ENCODE data around the gene INPP5K.

Gene INPP5K

DNA sequence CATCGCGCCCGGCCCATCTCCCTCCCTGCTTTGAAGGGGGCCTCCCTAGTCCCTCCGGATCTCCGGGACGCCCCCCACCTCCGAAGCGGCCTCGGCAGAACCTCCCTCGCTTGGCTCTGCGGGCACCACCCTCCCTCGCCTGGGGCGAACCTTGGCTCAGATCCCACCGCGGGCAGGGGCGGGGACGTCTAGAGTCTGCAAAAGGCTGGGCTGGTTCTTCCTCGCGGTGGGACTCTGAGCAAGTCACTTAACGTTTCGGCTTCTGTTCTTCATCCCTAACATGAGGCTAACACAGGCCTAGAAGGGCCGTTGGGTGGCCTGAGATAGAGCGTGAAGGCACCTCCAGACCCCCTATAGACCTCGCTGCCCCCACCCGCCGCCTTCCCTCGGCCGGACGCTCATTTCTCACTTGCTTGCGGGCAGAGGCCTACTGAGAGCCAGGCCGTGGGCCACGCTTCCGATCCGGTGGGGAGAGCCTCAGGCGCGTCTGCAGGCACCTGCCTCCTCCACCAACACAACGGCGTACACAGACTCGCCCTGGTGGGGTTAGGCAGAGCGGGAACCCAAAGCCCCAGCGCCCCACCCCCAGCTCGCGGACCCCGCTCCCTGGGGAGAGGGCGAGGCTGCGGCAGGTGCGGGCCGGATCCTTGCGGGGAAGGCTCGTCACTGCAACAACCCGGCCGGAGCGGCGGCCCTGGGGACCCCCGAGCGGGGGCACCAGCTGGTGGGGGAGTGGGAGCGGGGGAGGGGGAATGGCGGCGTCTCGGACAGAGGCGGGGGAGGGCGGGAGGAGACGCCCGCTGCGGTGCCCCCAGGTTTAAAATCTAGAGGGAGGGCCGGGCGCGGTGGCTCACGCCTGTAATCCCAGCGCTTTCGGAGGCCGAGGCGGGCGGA, 29.4 kb downstream of the INPP5K start:
- peak; percentile 71 for DNase-seq

DNA sequence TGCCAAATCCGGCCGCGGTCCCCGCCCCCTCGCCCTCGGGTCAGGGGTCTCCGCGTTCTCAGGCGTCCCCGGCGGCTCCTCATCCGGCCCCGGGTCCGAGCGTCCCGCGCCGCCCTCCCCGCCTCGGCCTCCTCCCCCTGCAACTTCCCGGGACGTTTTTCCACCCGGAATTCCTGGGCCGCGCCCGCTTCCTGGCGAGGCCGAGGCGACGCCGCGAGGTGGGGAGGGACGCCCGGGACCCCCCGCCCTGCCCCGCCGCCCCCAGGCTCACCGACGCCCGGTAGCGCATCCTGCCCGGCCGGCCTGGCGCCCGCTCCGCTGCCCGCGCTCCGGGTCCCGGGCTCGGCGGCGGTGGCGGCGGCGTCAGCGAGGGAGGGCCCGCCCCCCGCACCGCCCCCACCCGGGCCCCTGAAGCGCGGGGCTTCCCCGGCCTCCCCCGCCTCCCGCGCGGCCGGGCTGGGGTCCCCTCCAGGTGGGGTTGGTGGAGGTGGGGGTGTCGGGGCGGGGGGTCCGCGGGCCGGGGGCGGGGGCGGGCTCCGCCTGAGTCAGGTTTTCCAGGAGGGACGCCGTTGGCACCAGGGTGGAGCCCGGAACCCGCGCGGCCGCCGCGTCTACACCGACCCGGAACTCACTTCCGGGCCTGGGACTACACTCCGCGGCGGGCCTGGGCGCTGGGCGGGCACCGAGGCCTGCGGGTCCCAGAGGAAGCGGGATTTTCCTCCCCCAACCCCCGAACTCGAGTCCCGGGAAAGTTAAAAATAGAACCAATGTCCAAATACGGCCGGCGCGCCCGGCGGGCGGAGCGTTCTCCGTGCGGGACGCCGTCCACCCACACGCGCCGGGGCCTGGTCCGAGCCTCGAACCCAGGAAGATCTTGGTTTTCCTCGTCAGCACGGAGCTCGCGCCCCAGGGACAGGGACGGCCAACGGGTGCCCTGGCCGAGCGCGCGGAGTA, 30.7 kb downstream of the INPP5K start:
- DNase-seq = peak; percentile 74

DNA sequence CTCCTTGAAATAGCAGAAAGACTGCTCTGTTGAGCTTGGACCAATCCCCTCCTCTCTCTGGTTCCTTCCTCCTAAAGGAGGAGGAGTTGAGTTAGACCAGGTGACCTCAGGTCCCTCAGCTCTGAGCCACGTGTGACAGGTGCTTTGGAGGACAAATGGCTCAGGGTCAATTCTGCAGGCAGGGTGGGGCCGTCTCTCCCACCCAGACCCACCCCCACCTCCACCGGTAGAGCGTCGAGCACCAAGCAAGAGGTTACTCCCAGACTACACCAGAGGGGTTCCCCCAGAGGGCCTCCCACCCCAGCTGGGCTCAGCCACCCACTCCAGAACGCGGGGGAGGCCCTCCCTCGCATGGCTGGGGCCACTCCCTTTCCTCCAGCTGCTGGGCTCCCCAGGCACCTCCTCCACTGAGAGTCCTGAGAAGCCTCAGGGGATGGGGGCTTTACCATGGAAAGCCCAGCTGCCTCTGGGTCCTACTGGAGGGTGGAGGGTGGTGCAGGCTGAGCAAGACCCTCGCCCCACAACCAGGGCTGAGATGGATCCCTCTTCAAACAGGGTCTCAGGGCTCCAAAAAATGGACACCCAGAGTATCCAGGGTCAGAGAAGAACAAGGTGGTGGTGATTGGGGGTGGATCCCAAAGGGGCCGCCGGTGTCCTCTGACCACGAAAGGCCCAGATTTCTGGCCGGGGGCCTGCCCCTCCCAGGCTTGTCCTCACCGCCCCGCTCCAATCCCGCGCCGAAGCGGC, 31.6 kb downstream of the INPP5K start:
- peak; percentile 73 for DNase-seq

DNA sequence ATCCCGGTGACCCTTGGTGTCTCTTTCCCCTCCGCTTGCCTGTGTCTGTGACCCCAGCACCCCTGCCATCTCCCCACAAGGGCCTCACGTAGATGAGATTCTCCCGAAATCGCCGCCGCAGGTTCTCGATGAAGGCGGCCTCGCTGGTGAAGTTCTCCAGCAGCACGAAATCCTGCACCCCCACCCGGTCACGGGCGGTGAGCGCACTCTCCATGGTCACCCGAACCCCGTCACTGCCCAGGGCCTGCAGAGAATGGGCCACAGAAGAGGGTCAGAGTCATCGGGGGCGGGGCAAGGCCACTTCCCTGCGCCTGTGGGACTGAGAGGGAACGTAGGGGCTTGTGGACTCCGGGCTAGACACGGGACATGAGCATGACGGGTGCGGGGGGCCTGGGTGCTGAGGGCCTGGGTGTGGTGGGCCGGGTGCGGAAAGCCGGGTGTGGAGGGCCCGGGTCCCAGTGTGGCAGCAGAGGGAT, 32.3 kb downstream of the INPP5K start:
- DNase-seq = no peak

DNA sequence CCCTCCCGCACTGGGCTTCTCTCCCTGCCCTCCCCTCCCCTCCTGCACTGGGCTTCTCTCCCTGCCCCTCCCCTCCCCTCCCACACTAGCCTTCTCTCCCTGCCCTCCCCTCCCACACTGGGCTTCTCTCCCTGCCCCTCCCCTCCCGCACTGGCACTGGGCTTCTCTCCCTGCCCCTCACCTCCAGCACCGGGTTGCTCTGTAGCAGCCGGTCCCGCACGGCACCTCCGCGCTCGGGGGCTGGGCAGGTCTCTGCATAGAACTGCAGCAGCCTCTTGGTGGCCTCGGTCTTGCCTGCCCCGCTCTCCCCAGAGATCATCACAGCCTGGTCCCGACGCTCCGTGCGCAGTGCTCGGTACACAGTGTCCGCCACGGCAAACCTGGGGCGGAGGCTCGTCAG, 33.7 kb downstream of the INPP5K start:
- no peak for DNase-seq

DNA sequence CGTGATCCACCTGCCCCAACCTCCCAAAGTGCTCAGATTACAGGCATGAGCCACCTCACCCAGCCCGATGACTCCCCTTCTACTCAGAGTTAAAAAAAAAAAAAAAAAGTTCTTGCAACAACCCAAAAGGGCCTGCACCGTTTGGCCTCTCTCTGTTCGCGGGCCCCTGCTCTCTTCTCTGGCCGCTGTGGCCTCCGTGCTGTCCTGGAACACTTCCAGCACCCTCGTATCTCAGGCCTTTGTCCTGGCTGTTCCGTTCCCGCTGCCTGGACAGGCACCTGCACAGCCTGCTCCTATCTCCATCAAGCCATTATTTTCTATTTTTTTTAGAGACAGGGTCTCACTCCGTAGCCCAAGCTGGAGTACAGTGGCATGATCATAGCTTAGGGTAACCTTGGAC, 34.7 kb downstream of the INPP5K start:
- DNase-seq = no peak

DNA sequence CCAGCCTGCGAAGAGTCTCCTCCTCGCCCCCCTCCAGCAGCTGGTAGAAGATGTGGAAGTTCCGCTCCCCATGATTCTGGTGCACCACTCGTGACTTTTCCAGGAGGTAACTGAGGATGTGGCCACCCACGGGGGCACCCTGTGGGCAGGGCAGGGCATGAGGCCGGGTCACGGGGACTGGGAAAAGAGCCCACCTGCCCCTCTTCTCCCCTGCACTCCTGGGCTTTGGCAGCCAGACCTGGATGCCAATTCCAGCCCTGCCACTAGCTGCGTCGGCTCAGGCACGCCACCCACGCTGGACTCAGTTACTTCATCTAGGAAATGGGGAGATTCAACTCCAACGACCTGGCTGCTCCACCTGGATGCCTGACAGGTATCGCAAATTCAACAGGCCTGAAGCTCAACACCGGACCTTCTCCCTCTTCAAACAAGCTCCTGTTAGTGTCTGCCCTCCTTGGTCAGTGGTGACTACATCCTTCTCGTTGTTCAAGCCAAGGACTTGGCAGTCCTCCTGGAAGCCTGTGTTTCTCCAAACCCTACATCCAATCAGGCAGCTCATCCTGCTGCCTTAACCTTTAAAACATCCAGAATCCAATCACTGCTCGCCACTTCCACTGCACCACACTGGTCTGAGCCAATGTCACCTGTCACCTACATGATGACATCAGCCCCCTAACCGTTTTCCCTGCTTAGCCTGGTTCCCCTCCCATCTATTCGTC, 35.5 kb downstream of the INPP5K start:
- DNase-seq = no peak

DNA sequence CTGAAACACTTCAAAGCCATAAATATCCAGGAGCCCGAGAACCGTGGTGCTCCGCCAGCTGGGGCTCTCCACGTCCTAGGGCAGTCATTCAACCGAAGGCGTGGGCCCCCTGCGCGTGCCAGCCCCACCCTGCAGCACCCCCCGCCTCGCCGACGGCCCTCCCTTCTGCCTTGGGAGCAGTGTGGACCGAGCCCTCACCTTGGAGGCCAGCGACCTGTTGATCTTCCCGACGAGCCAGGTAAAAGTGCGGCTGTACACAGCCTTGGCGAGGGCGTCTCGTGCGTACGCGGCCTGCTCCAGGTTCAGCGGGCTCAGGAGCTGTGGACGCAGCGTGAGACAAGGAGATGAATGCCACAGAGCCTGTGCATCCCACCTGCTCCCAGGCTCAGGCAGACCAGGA, 38.0 kb downstream of the INPP5K start:
- DNase-seq = no peak

DNA sequence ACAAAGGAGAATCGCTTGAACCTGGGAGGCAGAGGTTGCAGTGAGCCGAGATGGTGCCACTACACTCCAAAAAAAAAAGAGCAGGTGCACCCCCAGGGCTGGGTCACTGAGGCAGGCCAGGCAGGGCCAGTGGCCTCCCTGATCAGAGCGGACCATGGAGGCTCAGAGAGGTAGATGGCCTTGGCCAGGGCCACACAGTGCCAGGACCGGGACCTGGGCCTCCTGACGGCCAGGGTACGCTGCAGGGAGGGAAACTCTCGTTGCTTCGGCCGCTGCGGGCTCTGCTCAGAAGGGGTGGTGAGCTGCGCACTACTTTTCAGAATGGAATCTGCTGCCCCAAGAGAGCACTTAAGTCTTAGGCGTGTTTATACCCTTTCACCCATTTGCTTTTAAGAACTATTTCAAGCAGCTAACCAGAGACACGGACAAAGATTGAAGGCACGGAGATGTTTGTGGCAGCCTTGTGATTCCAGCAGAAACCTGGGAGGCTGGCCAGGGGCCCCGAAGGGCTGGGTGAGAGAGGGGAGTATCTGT, 41.0 kb downstream of the INPP5K start:
- no peak for DNase-seq

DNA sequence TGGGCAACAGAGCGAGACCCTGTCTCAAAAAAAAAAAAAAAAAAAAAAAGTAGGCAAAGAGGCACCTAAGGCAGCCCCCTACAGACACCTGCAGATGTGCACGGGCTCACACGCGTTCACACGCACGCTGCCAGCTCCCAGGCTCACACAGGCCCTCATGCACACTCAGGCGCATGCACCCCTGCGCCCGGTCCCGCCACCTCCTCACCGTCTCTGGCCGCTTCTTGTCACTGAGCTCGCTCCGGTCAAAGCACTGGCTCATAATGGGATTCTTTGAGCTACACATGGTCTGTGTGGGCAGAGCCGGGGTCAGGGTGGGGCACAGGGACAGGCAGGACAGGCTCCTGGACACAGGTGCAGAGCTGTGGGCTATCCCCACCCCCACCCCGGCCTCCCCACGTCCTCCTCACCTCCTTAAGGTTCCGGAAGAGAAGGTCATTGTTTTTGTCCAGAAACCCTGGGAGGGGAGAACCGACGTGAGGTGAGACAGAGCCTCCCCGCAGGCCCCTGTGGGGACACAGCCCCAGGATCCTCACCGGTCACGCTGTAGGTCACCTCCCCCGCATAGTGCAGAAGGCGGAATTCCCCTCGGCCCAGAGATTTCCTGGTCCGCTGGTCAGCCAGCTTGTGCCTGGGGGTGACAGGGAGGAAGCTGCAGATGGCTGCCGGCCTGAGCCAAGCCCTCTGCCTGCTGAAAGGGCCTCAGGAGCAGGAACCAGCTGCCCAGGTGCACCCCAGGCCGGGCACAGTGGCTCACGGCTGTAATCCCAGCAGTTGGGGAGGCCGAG, 41.8 kb downstream of the INPP5K start:
- DNase-seq = no peak

DNA sequence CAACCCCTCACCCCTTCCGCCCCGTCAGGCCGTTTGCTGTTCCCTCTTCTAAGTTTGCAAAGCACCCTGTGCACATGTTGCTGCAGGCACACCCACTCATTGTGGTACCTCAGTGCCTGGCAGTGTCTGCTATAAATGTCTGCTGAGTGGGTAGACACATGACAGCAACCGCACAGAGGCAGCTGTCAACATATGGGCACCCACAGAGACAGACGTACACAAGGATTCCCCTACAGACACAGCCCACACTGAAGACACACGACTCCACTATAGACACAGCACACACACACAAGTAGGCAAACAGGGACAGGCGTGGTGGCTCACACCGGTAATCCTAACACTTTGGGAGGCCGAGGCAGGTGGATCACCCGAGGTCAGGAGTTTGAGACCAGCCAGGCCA, 42.6 kb downstream of the INPP5K start:
- no peak for DNase-seq

DNA sequence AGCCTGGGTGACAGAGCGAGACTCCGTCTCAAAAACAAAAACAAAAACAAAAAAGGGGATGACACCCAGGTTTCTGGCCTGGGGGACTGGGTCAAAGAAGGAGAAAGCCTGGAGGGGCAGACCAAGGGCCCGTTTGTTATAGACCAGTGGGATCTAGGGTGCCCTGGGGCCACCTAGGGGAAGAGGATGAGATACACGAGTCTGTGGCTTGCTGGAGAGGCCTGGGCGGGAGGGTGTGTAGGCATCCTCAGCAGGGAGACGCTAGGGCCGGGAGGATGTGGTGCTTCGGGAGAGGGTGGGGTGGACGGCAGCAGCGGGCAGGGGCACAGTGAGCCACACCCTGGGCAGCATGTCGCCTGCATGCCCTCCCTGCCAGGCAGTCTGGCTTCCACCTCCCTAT, 43.2 kb downstream of the INPP5K start:
- no peak for DNase-seq

DNA sequence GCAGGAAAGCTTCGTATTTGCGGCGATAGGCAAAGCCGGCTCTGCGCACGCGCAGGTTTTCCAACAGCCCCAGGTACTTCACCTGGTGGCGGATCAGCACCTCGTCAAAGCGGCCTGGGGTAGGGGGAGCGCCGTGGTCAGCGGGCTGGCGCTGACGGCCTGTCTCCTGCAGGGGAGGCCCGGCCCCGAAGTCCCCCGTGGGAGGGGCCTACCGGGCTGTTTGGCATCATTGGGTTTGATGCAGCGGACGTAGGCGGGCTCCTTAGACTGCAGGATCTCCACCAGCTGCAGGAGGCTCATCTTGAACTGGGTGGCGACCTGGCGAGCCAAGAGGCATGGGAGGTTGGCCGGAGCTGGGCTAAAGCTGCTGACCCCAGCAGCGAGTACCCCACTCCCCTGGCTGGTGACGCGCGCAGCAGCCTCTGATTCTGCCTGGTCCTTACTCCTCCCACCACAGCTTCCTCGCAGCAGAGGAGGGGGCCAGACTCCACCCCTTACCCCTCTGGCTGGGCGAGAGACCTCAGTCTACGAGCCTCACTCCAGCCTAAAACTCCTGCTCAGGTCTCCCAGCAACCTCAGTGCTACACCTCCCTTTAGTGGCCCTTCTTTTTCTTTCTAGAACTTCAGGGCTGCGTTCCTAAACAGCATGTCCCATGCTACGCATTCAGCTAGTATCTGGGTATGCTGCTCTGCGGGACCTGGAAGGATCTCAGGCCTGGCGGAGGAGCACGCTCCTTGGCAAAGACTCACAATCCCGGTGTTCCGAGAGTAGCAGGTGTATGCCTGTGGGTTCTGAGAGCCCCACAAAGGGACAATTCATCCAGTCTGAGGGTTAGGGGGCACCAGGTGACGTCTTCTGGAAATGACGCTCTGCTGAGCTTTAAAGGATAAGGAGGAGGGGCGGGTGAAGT, 44.2 kb downstream of the INPP5K start:
- DNase-seq = peak; percentile 68

DNA sequence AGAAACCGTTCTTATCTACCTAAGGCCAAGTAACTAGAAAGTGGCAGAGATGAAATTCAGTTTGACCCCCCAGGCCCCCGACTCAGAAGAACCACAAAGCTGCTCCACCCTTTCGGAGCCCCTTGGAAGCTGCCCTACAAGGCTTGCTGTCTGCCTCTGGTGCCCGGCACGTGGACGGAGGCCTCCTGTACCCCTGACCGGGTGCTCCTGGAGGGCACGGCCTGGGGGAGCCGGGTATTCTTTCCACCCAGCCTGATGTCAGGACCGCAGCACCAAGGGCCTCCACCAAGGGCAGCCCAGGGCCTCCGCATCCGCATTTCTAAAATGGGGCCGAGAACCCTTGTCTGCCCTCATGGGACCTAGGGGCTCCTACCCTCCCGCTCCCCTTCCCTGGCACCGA, 44.9 kb downstream of the INPP5K start:
- DNase-seq = no peak

DNA sequence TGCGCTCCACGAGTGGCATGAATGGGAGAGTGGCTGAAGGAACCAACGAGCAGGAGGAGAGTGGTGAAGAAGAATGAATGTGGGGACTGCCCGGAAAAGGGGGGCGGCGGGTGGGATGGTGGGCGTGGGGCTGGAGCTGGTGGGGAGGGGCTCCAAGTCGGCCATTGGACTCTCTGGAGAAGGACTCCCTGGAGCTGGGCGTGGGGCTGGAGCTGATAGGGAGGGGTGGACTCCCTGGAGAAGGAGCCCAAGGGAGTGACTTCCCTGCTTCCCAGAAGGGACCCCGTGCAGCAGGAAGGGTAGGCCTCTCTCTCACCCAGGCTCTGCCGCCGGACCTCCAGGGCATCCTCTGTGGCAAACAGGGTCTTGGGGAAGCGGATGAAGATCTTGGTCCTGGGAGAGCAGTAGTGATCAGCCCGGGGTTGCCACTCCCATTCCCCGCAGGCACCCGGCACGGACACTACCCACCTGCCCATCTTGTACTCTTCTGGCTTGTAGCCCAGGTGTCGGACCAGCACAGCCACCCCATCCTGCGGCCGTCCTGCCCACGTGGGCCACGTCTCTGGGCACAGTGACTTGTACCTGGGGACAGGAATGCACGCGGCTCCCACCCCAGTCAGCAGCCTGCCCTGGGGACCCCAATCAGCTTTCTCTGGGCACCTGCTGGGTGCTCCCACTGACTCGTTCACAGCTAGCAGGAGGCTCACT, 45.5 kb downstream of the INPP5K start:
- DNase-seq = no peak

DNA sequence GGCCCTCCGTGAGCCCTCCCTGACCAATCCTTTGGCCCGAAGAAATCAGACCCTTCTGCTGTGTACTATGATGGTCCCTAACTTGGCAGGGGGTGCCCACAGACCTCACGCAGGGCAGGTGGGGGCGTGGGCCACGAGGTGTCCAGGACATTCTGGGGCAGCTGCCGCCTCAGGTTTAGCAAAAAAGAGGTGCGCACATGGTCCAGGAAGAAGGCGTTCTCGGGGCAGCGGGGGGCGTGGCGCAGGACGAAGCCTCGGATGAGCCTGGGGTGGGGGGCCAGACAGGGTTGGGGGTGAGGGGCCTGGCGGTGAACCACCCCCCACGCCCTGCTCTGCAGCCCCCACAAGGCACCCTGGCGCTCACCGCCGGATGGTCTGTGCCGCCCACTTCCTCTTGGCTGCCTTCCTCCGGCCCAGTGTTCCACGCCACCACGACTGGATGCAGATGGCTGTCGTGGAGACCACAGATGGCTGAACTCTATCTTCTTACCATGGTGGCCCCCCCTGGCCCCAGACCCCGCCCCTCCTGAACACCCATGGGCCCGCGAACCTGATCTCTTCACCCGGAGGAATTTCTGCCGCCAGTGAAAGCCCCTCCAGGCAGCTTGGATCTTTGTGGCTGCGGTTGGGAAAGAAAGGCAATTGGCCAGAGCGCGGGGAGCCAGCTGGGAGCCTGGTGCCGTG, 46.2 kb downstream of the INPP5K start:
- DNase-seq = no peak

DNA sequence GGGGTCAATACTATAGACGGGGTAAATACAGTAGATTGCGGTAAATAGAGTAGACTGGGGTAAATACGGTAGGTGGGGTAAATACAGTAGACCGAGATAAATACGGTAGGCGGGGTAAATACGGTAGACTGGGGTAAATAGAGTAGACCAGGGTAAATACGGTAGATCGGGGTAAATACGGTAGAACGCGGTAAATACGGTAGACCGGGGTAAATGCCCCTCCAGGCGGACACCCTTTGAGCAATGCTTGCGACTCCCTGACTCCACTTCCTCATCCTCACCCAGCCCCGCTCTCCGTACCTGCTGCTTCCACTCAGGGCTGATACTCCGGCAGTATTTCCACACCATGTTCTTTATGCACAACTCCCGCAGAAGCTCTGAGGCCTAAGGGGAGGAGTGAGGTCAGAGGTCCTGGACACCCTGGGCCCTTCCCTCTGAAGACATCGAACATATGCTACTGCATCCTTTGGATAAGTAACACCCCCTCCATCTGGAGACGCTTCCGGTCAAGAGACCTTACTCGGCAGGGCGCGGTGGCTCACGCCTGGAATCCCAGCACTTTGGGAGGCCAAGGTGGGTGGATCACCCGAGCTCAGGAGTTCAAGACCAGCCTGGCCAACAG, 47.1 kb downstream of the INPP5K start:
- DNase-seq = no peak

Data from right kidney (tissue), 1 donor.